ENCODE results near the gene PLEKHA8.

Gene PLEKHA8

GRCh38 chr7:30114536-30115238, 86.5 kb downstream of the PLEKHA8 start:
- no peak for DNase-seq

GRCh38 chr7:30115709-30116297, 87.6 kb downstream of the PLEKHA8 start:
- no peak for DNase-seq

GRCh38 chr7:30116771-30117170, 88.6 kb downstream of the PLEKHA8 start:
- DNase-seq: no peak

GRCh38 chr7:30117896-30118295, 89.7 kb downstream of the PLEKHA8 start:
- no peak for DNase-seq

- no peak for DNase-seq
These were observed 91.8 kb downstream of the PLEKHA8 start for GRCh38 chr7:30119890-30120577.

GRCh38 chr7:30133736-30134610, 105.8 kb downstream of the PLEKHA8 start:
- no peak for DNase-seq

- peak; percentile 78 for DNase-seq
These were observed 106.5 kb downstream of the PLEKHA8 start, which contains the start of gene MTURN for GRCh38 chr7:30134611-30135300. Gene MTURN (plus strand): TSS chr7:30134986. CDS start chr7:30135137, 151 bp downstream.

GRCh38 chr7:30135301-30136116, 107.3 kb downstream of the PLEKHA8 start:
- peak; percentile 51 for DNase-seq

- no peak for DNase-seq
These were observed 108.0 kb downstream of the PLEKHA8 start for GRCh38 chr7:30136117-30136731.

GRCh38 chr7:30136743-30137485, 108.7 kb downstream of the PLEKHA8 start:
- DNase-seq: no peak

GRCh38 chr7:30139836-30140384, 111.7 kb downstream of the PLEKHA8 start:
- DNase-seq: no peak

GRCh38 chr7:30140456-30140855, 112.2 kb downstream of the PLEKHA8 start:
- DNase-seq: no peak

- no peak for DNase-seq
These were observed 114.5 kb downstream of the PLEKHA8 start for GRCh38 chr7:30142710-30143109.

GRCh38 chr7:30143748-30144251, 115.6 kb downstream of the PLEKHA8 start:
- no peak for DNase-seq

- no peak for DNase-seq
These were observed 116.6 kb downstream of the PLEKHA8 start for GRCh38 chr7:30144657-30145306.

GRCh38 chr7:30145426-30145970, 117.3 kb downstream of the PLEKHA8 start:
- DNase-seq: no peak

- DNase-seq: no peak
These were observed 118.0 kb downstream of the PLEKHA8 start for GRCh38 chr7:30146127-30146612.

- no peak for DNase-seq
These were observed 119.0 kb downstream of the PLEKHA8 start for GRCh38 chr7:30147223-30147622.

GRCh38 chr7:30147785-30148184, 119.6 kb downstream of the PLEKHA8 start:
- no peak for DNase-seq
